GM10266 (cell line): ENCODE data around the gene APP.
A peak's percentile ranks its signal among the peaks of the same experiment; 100 is the strongest.

Experiments used
- DNase-seq: peaks from one replicate; pipeline ENCODE4 v3.0.0; 2012; ENCODE audit errors: extremely low spot score
- TF ChIP-seq, protein P1 (sequence below): IDR thresholded peaks from 2 replicates; pipeline ENCODE4 v1.5.1; 2012; ENCODE audit warnings: mild to moderate bottlenecking, low read depth; ENCODE audit not compliant: control insufficient read depth, insufficient read depth; ENCODE audit errors: missing control alignments

Gene APP

DNA sequence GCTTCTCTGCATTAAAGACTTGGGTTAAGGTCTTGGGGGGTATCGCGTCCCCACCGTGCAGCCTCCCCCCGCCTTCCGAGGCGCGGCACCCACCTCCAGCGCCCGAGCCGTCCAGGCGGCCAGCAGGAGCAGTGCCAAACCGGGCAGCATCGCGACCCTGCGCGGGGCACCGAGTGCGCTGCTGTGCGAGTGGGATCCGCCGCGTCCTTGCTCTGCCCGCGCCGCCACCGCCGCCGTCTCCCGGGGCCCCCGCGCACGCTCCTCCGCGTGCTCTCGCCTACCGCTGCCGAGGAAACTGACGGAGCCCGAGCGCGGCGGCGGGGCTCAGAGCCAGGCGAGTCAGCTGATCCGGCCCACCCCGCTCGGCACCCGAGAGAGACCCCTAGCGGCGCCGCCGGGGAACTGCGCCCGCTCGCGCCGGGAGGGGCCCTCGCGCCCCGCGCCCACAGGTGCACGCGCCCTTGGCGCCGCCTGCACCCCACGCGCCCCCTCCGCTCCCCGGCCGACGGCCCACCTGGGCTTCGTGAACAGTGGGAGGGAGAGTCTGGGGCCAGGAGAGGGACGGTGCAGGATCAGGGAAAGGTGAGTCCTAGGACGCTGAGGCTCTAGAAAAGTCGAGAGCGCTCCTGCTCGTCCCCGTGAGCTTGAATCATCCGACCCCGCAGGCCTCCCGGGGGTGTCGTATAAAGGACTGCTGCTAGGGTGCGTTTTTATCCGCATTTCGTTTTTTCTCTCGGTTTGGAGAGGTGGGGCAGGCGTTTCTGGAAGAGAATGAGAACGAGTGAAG, at the start of gene APP:
Gene APP, minus strand, starts transcription at position 300 of the 787 bp plus-strand sequence. Its CDS starts 150 bp downstream, at position 150.
- DNase-seq: peak; percentile 97
- TF ChIP-seq, protein P1, sequence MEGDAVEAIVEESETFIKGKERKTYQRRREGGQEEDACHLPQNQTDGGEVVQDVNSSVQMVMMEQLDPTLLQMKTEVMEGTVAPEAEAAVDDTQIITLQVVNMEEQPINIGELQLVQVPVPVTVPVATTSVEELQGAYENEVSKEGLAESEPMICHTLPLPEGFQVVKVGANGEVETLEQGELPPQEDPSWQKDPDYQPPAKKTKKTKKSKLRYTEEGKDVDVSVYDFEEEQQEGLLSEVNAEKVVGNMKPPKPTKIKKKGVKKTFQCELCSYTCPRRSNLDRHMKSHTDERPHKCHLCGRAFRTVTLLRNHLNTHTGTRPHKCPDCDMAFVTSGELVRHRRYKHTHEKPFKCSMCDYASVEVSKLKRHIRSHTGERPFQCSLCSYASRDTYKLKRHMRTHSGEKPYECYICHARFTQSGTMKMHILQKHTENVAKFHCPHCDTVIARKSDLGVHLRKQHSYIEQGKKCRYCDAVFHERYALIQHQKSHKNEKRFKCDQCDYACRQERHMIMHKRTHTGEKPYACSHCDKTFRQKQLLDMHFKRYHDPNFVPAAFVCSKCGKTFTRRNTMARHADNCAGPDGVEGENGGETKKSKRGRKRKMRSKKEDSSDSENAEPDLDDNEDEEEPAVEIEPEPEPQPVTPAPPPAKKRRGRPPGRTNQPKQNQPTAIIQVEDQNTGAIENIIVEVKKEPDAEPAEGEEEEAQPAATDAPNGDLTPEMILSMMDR: peak; percentile 91

DNA sequence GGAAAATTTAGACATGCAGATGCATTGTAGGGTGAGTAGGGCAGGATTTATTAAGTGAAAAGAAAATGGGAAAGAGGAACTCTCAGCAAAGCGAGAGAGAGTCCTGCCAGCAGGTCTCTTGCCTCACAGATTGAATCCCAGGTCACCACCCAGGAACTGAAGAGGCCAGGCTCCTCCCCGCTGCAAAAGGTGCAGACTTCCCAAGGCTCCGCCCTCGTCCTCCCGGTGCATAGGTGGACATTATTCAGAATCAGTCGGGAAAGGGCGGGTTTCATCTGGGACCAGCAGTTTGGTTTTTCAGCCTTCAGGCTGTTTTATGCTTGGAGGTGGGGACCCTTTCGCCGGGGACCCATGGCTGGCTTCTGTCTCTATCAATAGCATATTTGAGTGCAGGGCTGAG, 41.6 kb upstream of the APP start:
- TF ChIP-seq, protein P1: no peak
- no peak for DNase-seq

DNA sequence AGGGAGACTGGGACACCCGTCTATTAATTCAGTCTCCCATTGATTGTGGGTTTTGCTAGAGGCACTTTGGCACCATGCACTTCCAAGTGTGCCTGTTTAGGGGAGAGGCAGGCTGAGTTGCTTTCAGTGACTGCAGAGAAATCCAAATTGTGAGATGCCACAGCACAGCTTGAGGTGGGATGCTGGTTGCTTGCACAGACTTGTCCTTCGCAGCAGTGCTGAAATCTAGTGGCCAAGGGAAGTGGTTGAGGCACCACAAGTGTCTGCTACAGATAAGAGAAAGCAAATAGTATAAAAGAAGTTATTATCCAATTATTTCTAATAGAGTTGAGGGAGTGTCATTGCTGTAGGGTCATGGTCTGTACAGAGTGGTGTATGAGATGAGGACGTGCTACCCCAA, 40.0 kb upstream of the APP start:
- DNase-seq: no peak
- TF ChIP-seq, protein P1: no peak

DNA sequence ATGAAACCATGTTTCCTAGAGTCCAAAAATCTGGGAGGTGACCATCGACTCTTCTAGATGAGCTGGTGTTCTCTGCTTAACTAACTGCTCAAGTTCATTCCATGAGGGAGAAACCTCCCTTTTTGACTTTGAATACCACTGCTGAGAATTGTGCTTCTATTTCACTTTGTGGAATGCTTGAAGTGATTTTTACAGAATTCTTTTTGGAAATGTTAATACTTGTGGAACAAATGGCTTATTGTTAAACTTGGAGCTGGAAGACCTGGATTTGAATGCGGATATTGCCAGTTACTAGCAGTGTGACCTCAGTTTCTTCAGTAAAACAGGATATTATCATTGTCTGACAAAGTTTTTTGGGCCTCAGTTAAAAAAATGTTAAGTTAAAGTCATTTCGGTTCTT, 36.5 kb upstream of the APP start:
- TF ChIP-seq, protein P1: no peak
- DNase-seq: no peak

DNA sequence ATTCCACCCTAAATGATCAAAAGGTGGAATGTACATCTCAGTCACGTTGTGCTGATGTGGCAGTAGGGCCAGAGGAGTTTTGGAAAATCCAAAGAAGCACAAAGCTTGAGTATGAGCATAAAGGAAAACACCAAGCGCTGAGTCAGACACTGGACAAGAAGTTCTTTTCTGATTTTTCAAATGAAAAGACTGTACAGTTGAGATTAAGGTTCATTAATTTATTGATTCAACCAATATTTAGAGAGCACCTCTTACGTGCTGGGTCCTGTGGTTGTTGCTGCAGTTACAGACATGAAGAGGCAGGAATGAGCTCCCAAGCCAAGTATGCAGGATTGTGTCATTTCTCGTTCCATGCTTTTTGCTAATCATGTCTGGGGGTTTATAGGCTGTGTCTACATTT, 28.9 kb upstream of the APP start:
- no peak for DNase-seq
- TF ChIP-seq, protein P1: no peak

DNA sequence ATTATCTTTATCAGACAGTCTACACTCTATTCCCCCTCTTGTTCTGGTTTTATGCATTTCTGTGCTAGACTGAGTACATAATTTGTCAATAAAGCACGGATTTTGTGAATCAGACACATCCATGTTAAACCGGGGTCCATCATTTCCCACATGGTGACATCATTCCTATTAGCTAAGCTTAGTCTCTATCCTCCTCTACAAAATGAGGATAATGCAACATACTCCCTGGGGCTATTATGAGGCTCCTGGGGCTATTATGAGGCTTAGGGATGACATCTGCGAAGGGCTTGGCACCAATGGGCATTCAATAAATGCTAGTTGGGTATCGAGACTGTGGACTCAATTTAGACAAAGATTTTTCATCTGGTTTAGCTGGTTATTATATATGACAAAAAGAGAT, 25.1 kb upstream of the APP start:
- no peak for DNase-seq
- TF ChIP-seq, protein P1: no peak

DNA sequence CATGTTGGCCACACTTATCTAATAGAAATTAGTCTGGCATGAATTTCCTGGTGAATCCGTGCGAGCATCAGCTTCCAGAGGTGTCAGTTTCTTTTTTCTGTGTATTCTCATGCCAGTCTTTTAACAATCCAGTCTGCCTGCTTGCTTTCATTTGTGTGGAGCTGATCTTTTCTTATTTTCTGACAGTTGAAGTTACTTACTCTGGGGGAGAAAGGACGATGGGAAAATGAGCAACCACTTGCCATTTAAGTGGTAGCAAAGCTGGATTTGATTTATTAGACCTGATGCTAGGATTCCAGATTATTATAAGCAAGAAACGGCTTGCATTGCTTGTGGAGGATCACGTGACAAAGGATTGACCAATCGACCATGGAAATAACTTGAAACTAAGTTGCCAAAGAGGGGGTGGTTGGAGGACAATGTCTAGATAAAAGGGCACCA, 24.3 kb upstream of the APP start:
- DNase-seq: no peak
- TF ChIP-seq, protein P1: no peak
